Thyroid gland (tissue), 4 donors: ENCODE results near the gene LARGE1.

ENCODE experiments used
- CTCF ChIP-seq, 6 experiments: fragments of 200-600 bp in 3 of 6; fragments of 450-650 bp in 3 of 6; sonication (generic) in 3 of 6; IDR thresholded peaks; one replicate each; pipeline ENCODE4 v1.5.1; 2016 to 2019; ENCODE audit warnings: antibody characterized with exemption in 6 of 6, mild to moderate bottlenecking in 2 of 6, inconsistent platforms in 1 of 6, moderate library complexity in 1 of 6
- POLR2A ChIP-seq, 2 donors: fragments of 450-650 bp; IDR thresholded peaks; one replicate each; pipeline ENCODE4 v1.6.1; 2017; ENCODE audit warnings: antibody characterized with exemption in 2 of 2, mild to moderate bottlenecking in 2 of 2, moderate library complexity in 1 of 2

GRCh38 chr22:33341611-33342010, 578.7 kb downstream of the LARGE1 start:
- TF ChIP-seq CTCF (IDR thresholded peaks at IDR 0.05) = no peak
- TF ChIP-seq POLR2A (IDR thresholded peaks at IDR 0.05) = no peak
